ENCODE data around the gene BLNK. TPM values are rescaled to one million over a fixed set of nuclear protein-coding genes. Genes with fewer than 3 reads are reported as not detected.

BLNK gene
- total and polyA plus RNA-seq, 2 experiments from 2014 or later: 0.11 TPM; not detected in 1

GRCh38 chr10:96264938-96265337 lies 6.4 kb downstream of the BLNK start:
- Histone ChIP-seq H3K36me3 (ENCODE audit: insufficient read depth) (no peaks in the 10 kb centered on the region), H3K4me3 (no peak overlapping the region), H3K27me3 (ENCODE audit: insufficient read depth) (no peaks in the 10 kb centered on the region), H3K9me2 (ENCODE audit: insufficient read depth) (peaks cover 12% of the 10 kb centered on the region), H3K79me2 (replicated peaks; ENCODE audit: insufficient read depth) (no peaks in the 10 kb centered on the region), H3F3A (replicated peaks; ENCODE audit: low read depth) (no peaks in the 10 kb centered on the region), H3K4me2 (no peak overlapping the region), H3K4me1 (ENCODE audit: insufficient read depth) (no peaks in the 10 kb centered on the region), H2AFZ (no peak overlapping the region), H3K27ac (ENCODE audit: low read depth) (no peak overlapping the region), H4K20me1 (replicated peaks; ENCODE audit: insufficient read depth) (no peaks in the 10 kb centered on the region)
- no peak overlapping the region for H3K4me3 Mint-ChIP-seq
- ATAC-seq (no peak), DNase-seq (ENCODE audit: low spot score) (no peak)
- H3K4me1 Mint-ChIP-seq: peaks cover 4% of the 10 kb centered on the region
- TF ChIP-seq ETS1 (IDR thresholded peaks at IDR 0.05) (no peak), ZNF114 (CRISPR knock-in tag; IDR thresholded peaks at IDR 0.05) (no peak), POLR2AphosphoS5 (IDR thresholded peaks at IDR 0.05; ENCODE audit: low read depth) (no peak), EZH2phosphoT487 (IDR thresholded peaks at IDR 0.05; ENCODE audit: unreplicated experiment) (no peak), ZNF462 (CRISPR knock-in tag; IDR thresholded peaks at IDR 0.05) (no peak), NANOG (IDR thresholded peaks at IDR 0.05; ENCODE audit: borderline replicate concordance) (no peak), CREB1 (CRISPR knock-in tag; IDR thresholded peaks at IDR 0.05; ENCODE audit: low read depth) (no peak), ZNF331 (CRISPR knock-in tag; IDR thresholded peaks at IDR 0.05; ENCODE audit: low read depth) (no peak), STAT1 (IDR thresholded peaks at IDR 0.05; ENCODE audit: unreplicated experiment) (no peak), JUNB (IDR thresholded peaks at IDR 0.05; ENCODE audit: unreplicated experiment) (no peak), EZH2 (IDR thresholded peaks at IDR 0.05; ENCODE audit: low read depth, unreplicated experiment) (no peak)
- TF ChIP-seq, protein P1, sequence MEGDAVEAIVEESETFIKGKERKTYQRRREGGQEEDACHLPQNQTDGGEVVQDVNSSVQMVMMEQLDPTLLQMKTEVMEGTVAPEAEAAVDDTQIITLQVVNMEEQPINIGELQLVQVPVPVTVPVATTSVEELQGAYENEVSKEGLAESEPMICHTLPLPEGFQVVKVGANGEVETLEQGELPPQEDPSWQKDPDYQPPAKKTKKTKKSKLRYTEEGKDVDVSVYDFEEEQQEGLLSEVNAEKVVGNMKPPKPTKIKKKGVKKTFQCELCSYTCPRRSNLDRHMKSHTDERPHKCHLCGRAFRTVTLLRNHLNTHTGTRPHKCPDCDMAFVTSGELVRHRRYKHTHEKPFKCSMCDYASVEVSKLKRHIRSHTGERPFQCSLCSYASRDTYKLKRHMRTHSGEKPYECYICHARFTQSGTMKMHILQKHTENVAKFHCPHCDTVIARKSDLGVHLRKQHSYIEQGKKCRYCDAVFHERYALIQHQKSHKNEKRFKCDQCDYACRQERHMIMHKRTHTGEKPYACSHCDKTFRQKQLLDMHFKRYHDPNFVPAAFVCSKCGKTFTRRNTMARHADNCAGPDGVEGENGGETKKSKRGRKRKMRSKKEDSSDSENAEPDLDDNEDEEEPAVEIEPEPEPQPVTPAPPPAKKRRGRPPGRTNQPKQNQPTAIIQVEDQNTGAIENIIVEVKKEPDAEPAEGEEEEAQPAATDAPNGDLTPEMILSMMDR (conservative IDR thresholded peaks at IDR 0.05; ENCODE audit: low read depth in 2 of 2): no peak
- TF ChIP-seq, protein P2, sequence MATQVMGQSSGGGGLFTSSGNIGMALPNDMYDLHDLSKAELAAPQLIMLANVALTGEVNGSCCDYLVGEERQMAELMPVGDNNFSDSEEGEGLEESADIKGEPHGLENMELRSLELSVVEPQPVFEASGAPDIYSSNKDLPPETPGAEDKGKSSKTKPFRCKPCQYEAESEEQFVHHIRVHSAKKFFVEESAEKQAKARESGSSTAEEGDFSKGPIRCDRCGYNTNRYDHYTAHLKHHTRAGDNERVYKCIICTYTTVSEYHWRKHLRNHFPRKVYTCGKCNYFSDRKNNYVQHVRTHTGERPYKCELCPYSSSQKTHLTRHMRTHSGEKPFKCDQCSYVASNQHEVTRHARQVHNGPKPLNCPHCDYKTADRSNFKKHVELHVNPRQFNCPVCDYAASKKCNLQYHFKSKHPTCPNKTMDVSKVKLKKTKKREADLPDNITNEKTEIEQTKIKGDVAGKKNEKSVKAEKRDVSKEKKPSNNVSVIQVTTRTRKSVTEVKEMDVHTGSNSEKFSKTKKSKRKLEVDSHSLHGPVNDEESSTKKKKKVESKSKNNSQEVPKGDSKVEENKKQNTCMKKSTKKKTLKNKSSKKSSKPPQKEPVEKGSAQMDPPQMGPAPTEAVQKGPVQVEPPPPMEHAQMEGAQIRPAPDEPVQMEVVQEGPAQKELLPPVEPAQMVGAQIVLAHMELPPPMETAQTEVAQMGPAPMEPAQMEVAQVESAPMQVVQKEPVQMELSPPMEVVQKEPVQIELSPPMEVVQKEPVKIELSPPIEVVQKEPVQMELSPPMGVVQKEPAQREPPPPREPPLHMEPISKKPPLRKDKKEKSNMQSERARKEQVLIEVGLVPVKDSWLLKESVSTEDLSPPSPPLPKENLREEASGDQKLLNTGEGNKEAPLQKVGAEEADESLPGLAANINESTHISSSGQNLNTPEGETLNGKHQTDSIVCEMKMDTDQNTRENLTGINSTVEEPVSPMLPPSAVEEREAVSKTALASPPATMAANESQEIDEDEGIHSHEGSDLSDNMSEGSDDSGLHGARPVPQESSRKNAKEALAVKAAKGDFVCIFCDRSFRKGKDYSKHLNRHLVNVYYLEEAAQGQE (IDR thresholded peaks at IDR 0.05; ENCODE audit: unreplicated experiment): no peak
- no peaks in the 10 kb centered on the region for H3K9me3 Mint-ChIP-seq
- H3K27ac Mint-ChIP-seq: no peak overlapping the region
- peaks cover under 1% of the 10 kb centered on the region for H3K27me3 Mint-ChIP-seq (ENCODE audit: insufficient read depth, low read depth, poor library complexity)
- no peaks in the 10 kb centered on the region for H3K36me3 Mint-ChIP-seq (ENCODE audit: low read depth)
